GM04503 (cell line): ENCODE measurements around the gene FBN2.

Experiments
- DNase-seq: peaks from one replicate; pipeline ENCODE4 v3.0.0-alpha.2; 2012; ENCODE audit warnings: low read depth

Gene FBN2

GRCh38 chr5:128538000-128538249 is at the start of gene FBN2:
TSS of gene FBN2 (minus strand) at chr5:128538245. CDS start at chr5:128537603, 642 bp downstream.
- DNase-seq, result no peak

- DNase-seq, result no peak
Observed at GRCh38 chr5:128587275-128587674, 49.2 kb upstream of the FBN2 start.

GRCh38 chr5:128586848-128587247 is 48.8 kb upstream of the FBN2 start:
- no peak for DNase-seq

GRCh38 chr5:128579639-128580038 is 41.6 kb upstream of the FBN2 start:
- no peak for DNase-seq

- peak; percentile 3 for DNase-seq
Observed at GRCh38 chr5:128579093-128579492, 41.0 kb upstream of the FBN2 start.

- DNase-seq, result no peak
Observed at GRCh38 chr5:128574041-128574440, 36.0 kb upstream of the FBN2 start.

- no peak for DNase-seq
Observed at GRCh38 chr5:128572930-128573319, 34.9 kb upstream of the FBN2 start.

- DNase-seq, result no peak
Observed at GRCh38 chr5:128572051-128572929, 34.2 kb upstream of the FBN2 start.

- DNase-seq, result no peak
Observed at GRCh38 chr5:128566178-128566577, 28.1 kb upstream of the FBN2 start.

GRCh38 chr5:128559300-128560297 is 21.6 kb upstream of the FBN2 start:
- DNase-seq, result no peak

- DNase-seq, result no peak
Observed at GRCh38 chr5:128553747-128554146, 15.7 kb upstream of the FBN2 start.

- no peak for DNase-seq
Observed at GRCh38 chr5:128551476-128551875, 13.4 kb upstream of the FBN2 start.

- no peak for DNase-seq
Observed at GRCh38 chr5:128549496-128549895, 11.5 kb upstream of the FBN2 start.

GRCh38 chr5:128546658-128547281 is 8.7 kb upstream of the FBN2 start:
- DNase-seq, result no peak

- DNase-seq, result no peak
Observed at GRCh38 chr5:128541385-128541784, 3.3 kb upstream of the FBN2 start.

- DNase-seq, result no peak
Observed at GRCh38 chr5:128539038-128539429, 989 bp upstream of the FBN2 start.

- no peak for DNase-seq
Observed at GRCh38 chr5:128538250-128539037, 399 bp upstream of the FBN2 start.

- DNase-seq, result no peak
Observed at GRCh38 chr5:128537221-128537999, 635 bp downstream of the FBN2 start.

GRCh38 chr5:128536254-128537220 is 1.5 kb downstream of the FBN2 start:
- DNase-seq, result no peak

GRCh38 chr5:128535251-128535650 is 2.8 kb downstream of the FBN2 start:
- no peak for DNase-seq
